NT2/D1 (cell line): ENCODE data around the gene TOX3.

Experiments
- DNase-seq: peaks from one replicate; pipeline ENCODE4 v3.0.0-alpha.2; 2011; ENCODE audit warnings: low read depth, low spot score
- H3K27me3 ChIP-seq: 2 replicates; pipeline ENCODE4 v1.6.0; 2011; ENCODE audit warnings: mild to moderate bottlenecking; ENCODE audit not compliant: insufficient read length, insufficient read depth
- H3K36me3 ChIP-seq: 2 replicates; pipeline ENCODE4 v1.6.1; 2011; ENCODE audit warnings: mild to moderate bottlenecking, low read length, mixed read lengths; ENCODE audit not compliant: insufficient read depth, insufficient read length
- H3K4me1 ChIP-seq: 2 replicates; pipeline ENCODE4 v1.5.1; 2011; ENCODE audit not compliant: insufficient read depth, insufficient read length
- H3K4me3 ChIP-seq: 2 replicates; pipeline ENCODE4 v1.5.1; 2011; ENCODE audit warnings: low read depth; ENCODE audit not compliant: insufficient read length
- H3K9ac ChIP-seq: 2 replicates; pipeline ENCODE4 v1.6.0; 2011; ENCODE audit warnings: low read depth; ENCODE audit not compliant: insufficient read length
- H3K9me3 ChIP-seq: 2 replicates; pipeline ENCODE4 v1.5.1; 2011; ENCODE audit warnings: mild to moderate bottlenecking, low read length; ENCODE audit not compliant: insufficient read depth
- SUZ12 ChIP-seq: IDR thresholded peaks from 2 replicates; pipeline ENCODE4 v1.6.1; 2011; ENCODE audit not compliant: insufficient read length, insufficient read depth; ENCODE audit errors: extremely low read depth
- YY1 ChIP-seq: IDR thresholded peaks from 2 replicates; pipeline ENCODE4 v1.6.1; 2011; ENCODE audit not compliant: insufficient read length, insufficient read depth
- ZNF274 ChIP-seq: IDR thresholded peaks from 2 replicates; pipeline ENCODE4 v1.6.1; 2011; ENCODE audit warnings: mild to moderate bottlenecking, low read depth, low read length

Gene TOX3

DNA sequence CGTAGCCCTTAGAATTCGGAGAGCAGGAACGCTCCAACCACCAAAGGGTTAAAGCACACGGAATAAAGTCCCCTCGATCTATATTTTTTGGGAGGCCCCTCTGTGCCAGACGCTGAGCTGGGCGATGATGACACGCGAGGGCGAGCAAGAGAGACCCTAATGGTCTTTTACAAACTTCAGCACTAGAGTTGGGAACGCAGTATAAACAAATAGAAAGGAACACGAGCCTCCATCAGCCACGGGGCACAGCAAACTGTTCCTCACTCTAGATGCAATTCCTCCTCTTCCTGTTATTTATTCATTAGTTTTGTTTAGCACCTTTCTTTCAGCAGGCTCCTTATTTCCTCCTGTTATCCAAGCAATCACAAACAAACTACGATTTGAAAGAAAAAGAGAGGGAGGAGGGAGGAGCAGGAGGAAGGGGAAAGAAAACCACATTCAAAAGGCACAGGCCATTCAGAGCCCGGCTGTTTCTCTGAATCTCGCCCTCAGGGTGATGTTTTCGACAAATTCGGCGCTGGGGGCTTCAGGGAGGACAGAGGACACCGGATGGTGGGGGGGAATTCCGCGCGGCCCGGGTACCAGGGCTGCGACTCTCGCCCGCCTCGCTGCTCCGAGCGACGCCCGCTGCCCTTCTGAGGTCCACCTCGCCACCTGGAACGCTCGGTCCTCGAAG, 1.6 kb downstream of the TOX3 start:
- Histone ChIP-seq H3K4me1 (peaks cover 5% of the 10 kb centered on the region), H3K9me3 (no peaks in the 10 kb centered on the region), H3K36me3 (no peaks in the 10 kb centered on the region), H3K9ac (peak overlapping the region; percentile 84), H3K27me3 (peaks cover 24% of the 10 kb centered on the region), H3K4me3 (peak overlapping the region; percentile 77)
- DNase-seq: no peak
- TF ChIP-seq YY1 (no peak), SUZ12 (no peak), ZNF274 (no peak)

DNA sequence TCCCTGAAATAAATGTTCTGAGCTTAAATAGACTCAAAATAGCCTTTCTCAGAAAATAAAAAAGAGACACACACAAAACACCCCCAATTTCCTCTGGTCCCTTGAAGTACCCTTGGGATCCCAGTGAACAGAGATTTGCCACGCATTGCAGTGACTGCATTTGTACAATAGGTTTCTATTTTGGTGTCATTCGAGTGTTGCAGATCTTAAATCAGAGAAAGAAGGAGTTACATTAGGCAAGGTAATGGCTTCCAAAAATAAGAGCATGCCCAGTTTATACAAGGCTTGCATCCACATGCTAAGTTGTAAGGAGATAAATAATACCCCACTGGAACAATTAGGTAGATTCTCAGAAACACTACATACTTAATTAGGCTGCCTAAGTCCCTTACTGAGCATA, 2.2 kb downstream of the TOX3 start:
- no peak for TF ChIP-seq SUZ12
- TF ChIP-seq ZNF274: no peak
- no peak for TF ChIP-seq YY1
- H3K9ac ChIP-seq: peak overlapping the region; percentile 84
- H3K4me1 ChIP-seq: peaks cover 5% of the 10 kb centered on the region
- peaks cover 20% of the 10 kb centered on the region for H3K27me3 ChIP-seq
- peak overlapping the region; percentile 77 for H3K4me3 ChIP-seq
- no peaks in the 10 kb centered on the region for H3K36me3 ChIP-seq
- DNase-seq: no peak
- H3K9me3 ChIP-seq: no peaks in the 10 kb centered on the region

DNA sequence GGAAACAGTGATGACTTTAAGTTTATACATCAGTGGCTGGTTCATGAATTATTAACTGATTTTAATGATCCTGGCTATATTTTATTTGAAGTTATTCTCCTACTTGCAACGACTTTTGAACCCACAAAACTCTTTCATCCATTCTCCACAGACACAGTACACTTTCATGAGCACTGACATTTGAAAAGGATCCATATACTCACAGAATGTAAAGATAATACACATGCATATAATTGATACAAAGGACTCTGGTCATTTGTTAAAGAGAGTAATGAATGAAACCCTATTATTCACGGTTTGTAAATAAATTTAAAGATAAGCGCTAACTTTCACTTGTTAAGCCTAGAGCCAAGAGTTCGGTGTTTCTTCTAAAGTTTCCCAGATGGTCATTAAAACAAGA, 3.3 kb downstream of the TOX3 start:
- DNase-seq: no peak
- no peaks in the 10 kb centered on the region for H3K36me3 ChIP-seq
- H3K4me3 ChIP-seq: no peak overlapping the region
- H3K4me1 ChIP-seq: peaks cover 2% of the 10 kb centered on the region
- no peaks in the 10 kb centered on the region for H3K9me3 ChIP-seq
- H3K9ac ChIP-seq: no peak overlapping the region
- TF ChIP-seq SUZ12: no peak
- no peak for TF ChIP-seq YY1
- no peak for TF ChIP-seq ZNF274
- H3K27me3 ChIP-seq: peaks cover 18% of the 10 kb centered on the region

DNA sequence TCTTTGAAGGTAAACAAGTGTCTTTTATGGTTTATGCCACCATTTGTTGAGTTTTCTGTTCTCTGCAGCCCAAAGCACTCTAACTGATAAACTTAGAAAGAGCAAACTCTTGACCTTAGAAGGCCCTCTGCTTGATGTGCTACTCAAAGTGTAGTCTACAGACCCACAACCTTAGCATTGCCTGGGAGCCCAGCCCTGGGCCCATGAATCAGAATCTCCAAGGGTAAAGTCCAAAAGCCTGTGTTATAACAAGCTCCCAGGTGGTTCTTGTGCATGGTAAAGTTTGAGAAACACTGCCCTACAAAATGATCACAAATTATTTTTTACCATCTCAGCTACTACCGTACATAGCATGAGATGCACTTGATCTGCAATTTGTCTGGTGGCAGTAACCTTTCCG, 6.0 kb downstream of the TOX3 start:
- Histone ChIP-seq H3K9ac (no peak overlapping the region), H3K27me3 (peaks cover 7% of the 10 kb centered on the region), H3K4me1 (peaks cover 2% of the 10 kb centered on the region), H3K9me3 (no peaks in the 10 kb centered on the region), H3K4me3 (no peak overlapping the region), H3K36me3 (no peaks in the 10 kb centered on the region)
- DNase-seq: no peak
- TF ChIP-seq ZNF274: no peak
- TF ChIP-seq SUZ12: no peak
- TF ChIP-seq YY1: no peak

DNA sequence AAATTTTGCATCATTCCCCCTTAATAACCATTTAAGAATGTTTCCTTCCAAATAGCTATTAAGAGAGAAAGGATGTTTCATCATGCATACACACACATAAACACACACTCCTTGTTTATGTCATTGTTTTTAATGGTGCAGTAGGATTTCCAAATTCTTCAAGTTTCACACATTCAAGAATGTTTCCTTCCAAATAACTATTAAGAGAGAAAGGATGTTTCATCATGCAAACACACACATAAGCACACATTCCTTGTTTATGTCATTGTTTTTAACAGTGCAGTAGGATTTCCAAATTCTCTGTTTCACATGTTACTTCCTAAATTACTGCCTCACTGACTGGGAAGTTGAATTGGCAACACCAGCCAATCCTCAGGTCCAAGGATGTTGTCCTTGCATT, 7.8 kb downstream of the TOX3 start:
- no peak for DNase-seq
- Histone ChIP-seq H3K4me3 (no peak overlapping the region), H3K9me3 (no peaks in the 10 kb centered on the region), H3K4me1 (no peaks in the 10 kb centered on the region), H3K27me3 (peaks cover 3% of the 10 kb centered on the region), H3K9ac (no peak overlapping the region), H3K36me3 (no peaks in the 10 kb centered on the region)
- TF ChIP-seq ZNF274: no peak
- TF ChIP-seq SUZ12: no peak
- no peak for TF ChIP-seq YY1

DNA sequence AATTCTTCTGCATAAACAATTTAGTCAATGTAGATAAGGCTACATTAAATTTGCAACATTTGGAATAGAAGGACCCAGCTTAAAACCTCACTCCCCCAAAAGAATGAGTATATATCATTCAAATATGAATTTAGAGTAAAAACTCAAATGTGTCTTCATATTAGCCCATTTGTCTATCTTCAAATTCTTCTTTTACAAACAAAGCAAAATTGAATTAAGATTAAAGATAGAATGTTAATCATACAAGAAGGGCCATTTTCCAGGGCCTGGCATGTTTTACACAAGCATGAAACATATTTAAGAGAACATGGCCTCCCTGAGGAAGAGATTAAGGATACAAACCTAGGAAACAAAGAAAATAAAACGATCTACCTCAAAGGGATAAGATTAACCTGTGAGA, 8.4 kb downstream of the TOX3 start:
- DNase-seq: no peak
- Histone ChIP-seq H3K9me3 (no peaks in the 10 kb centered on the region), H3K27me3 (peaks cover 1% of the 10 kb centered on the region), H3K9ac (no peak overlapping the region), H3K36me3 (no peaks in the 10 kb centered on the region), H3K4me3 (no peak overlapping the region), H3K4me1 (no peaks in the 10 kb centered on the region)
- TF ChIP-seq SUZ12 (no peak), YY1 (no peak), ZNF274 (no peak)

DNA sequence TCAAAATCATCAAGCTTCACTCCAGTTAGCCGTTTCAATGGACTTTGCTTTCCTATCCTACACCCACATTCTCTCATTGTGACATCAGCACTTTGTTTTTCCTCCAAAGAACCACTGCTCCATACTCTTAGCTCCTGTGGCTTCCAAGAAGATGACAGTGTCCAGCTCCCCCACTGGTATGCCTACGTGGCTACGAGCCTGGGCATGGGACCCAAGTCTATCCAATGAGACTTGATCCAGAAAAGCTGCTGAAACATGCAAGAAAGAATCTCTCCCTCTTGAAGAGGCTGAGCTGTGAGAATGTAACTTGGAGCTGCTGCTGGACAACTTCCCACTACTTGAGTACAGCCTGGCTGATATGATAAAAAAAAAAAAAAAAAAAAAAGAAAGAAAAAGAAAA, 9.4 kb downstream of the TOX3 start:
- Histone ChIP-seq H3K9me3 (no peaks in the 10 kb centered on the region), H3K36me3 (no peaks in the 10 kb centered on the region), H3K27me3 (no peaks in the 10 kb centered on the region), H3K4me3 (no peak overlapping the region), H3K4me1 (no peaks in the 10 kb centered on the region), H3K9ac (no peak overlapping the region)
- TF ChIP-seq YY1: no peak
- TF ChIP-seq SUZ12: no peak
- no peak for TF ChIP-seq ZNF274
- no peak for DNase-seq

DNA sequence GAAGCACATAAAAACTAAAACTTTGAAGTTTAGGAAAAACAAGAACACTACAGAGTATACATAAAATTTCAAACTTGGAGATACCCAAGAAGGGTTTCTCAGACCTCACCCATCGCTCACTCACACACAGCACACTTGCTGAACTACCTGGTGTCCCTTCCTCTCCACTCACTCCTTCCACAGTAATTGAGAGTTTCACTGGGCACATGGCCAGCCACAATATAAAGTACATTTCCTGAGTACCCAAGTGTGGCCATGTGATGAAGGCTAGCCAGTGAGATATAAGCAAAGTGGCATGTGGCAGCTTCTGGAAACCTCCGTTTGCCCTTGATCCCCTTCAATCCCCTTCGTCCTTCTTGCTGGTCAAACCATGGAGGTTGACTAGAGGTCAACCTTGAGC, 11.9 kb downstream of the TOX3 start:
- TF ChIP-seq SUZ12 (no peak), ZNF274 (no peak), YY1 (no peak)
- no peaks in the 10 kb centered on the region for H3K4me1 ChIP-seq
- H3K4me3 ChIP-seq: no peak overlapping the region
- no peaks in the 10 kb centered on the region for H3K9me3 ChIP-seq
- no peaks in the 10 kb centered on the region for H3K36me3 ChIP-seq
- no peak overlapping the region for H3K9ac ChIP-seq
- DNase-seq: no peak
- H3K27me3 ChIP-seq: no peaks in the 10 kb centered on the region
